ENCODE measurements around the gene NR2F1. TPM values are rescaled to one million over a fixed set of nuclear protein-coding genes. Genes with fewer than 3 reads are reported as not detected.

NR2F1 gene
- total RNA-seq, 1 experiment from 2014 or later: 51.2 TPM

DNA sequence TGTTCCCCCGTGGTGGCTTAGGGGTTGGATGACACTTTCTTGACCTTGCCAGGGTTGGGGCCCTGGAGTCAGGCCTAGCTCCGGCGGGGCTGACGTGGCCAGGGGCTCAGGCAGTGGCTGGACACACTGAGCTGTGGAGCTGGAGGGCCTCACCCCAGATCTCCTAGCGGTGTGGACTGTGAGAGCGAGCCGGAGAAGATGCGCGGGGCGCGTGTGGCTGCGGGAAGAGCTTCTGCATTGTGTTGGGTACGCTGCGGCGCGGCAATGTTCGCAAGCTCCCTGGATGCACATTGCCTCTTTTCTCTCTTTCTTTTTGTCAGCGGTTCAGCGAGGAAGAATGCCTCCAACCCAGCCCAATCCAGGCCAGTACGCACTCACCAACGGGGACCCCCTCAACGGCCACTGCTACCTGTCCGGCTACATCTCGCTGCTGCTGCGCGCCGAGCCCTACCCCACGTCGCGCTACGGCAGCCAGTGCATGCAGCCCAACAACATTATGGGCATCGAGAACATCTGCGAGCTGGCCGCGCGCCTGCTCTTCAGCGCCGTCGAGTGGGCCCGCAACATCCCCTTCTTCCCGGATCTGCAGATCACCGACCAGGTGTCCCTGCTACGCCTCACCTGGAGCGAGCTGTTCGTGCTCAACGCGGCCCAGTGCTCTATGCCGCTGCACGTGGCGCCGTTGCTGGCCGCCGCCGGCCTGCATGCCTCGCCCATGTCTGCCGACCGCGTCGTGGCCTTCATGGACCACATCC lies 4.8 kb downstream of the NR2F1 start:
- Histone ChIP-seq H4K20me1 (ENCODE audit: insufficient read depth) (no peaks in the 10 kb centered on the region), H3K4me2 (ENCODE audit: low read length) (no peak overlapping the region), H2AFZ (ENCODE audit: low read depth, low read length, poor library complexity, severe bottlenecking) (no peak overlapping the region), H3K4me3 (replicated peaks in 1 of 2; ENCODE audit: low read depth in 1 of 2, low read length in 2 of 2) (no peak overlapping the region), H3K9me2 (ENCODE audit: insufficient read depth) (no peaks in the 10 kb centered on the region), H3K27ac (ENCODE audit: low read depth, low read length) (peak overlapping the region; percentile 99), H3K36me3 (ENCODE audit: control insufficient read depth in 1 of 2, insufficient read depth in 2 of 2, low read length in 2 of 2) (peaks cover 0 to 50% of the 10 kb centered on the region in 2 experiments; a peak in 2 of 4 replicates), H3K4me1 (ENCODE audit: control insufficient read depth in 1 of 2, insufficient read depth in 2 of 2, low read length in 2 of 2) (peaks cover 10 to 21% of the 10 kb centered on the region in 2 experiments), H3K79me2 (ENCODE audit: insufficient read depth, low read length) (peaks cover 24% of the 10 kb centered on the region), H3K9me3 (ENCODE audit: control insufficient read depth in 1 of 2, insufficient read depth in 1 of 2, low read depth in 1 of 2, low read length in 2 of 2) (no peaks in the 10 kb centered on the region), H3K27me3 (ENCODE audit: insufficient read depth, low read length) (no peaks in the 10 kb centered on the region), H3K9ac (ENCODE audit: low read length) (no peak overlapping the region)
- intact Hi-C loops (cut with micrococcal nuclease): loop anchor here (10.0 kb wide), 1 partner anchor 1307 kb away; no protein-coding TSS in a partner anchor
- TF ChIP-seq SIN3A (IDR thresholded peaks at IDR 0.05; ENCODE audit: low read depth) (no peak), YY1 (IDR thresholded peaks at IDR 0.05; ENCODE audit: extremely low read depth, insufficient replicate concordance, low read depth, low read length) (no peak), ZFX (IDR thresholded peaks at IDR 0.05) (no peak), EZH2phosphoT487 (IDR thresholded peaks at IDR 0.05; ENCODE audit: borderline replicate concordance) (no peak), ZNF274 (IDR thresholded peaks at IDR 0.05; ENCODE audit: low read depth, low read length) (no peak)
- TF ChIP-seq, protein P1, sequence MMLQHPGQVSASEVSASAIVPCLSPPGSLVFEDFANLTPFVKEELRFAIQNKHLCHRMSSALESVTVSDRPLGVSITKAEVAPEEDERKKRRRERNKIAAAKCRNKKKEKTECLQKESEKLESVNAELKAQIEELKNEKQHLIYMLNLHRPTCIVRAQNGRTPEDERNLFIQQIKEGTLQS (IDR thresholded peaks at IDR 0.05): no peak
- TF ChIP-seq, protein P2, sequence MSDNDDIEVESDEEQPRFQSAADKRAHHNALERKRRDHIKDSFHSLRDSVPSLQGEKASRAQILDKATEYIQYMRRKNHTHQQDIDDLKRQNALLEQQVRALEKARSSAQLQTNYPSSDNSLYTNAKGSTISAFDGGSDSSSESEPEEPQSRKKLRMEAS (IDR thresholded peaks at IDR 0.05): no peak
- POLR2A ChIA-PET: no interaction called here
- RAD21 ChIA-PET (ENCODE audit: low non-redundant PET in 1 of 2, low total read pairs in 2 of 2, uncharacterized antibody in 2 of 2, unreplicated experiment in 2 of 2): no interaction called here
- CTCF ChIA-PET: interaction anchor here (1.0 kb wide), 1 partner anchor 214 kb away, joined by 4 read pairs; no protein-coding TSS in a partner anchor
- BruUV-seq (replicated peaks): no TSS peak
- DNase-seq (ENCODE audit: low read depth, low spot score): no peak
- no peak for ATAC-seq

Data from HCT116 (cell line).